Activated naive CD8-positive, alpha-beta T cell treated with anti-CD3 and anti-CD28 coated beads, Interleukin-2, amount 50 U/mL, for 16 hours (primary cell): Measurements from ENCODE around the gene CNTN2.

Experiments used
- DNase-seq: peaks from one replicate; pipeline ENCODE4 v3.0.0-alpha.2; 2020; ENCODE audit warnings: low read depth, low spot score

The CNTN2 gene

GRCh38 chr1:205018381-205018780 lies 24.6 kb upstream of the CNTN2 start:
- DNase-seq, result no peak

- DNase-seq, result no peak
Observed at GRCh38 chr1:205020466-205020865, 22.5 kb upstream of the CNTN2 start.

GRCh38 chr1:205024679-205025078 lies 18.3 kb upstream of the CNTN2 start:
- no peak for DNase-seq

DNA sequence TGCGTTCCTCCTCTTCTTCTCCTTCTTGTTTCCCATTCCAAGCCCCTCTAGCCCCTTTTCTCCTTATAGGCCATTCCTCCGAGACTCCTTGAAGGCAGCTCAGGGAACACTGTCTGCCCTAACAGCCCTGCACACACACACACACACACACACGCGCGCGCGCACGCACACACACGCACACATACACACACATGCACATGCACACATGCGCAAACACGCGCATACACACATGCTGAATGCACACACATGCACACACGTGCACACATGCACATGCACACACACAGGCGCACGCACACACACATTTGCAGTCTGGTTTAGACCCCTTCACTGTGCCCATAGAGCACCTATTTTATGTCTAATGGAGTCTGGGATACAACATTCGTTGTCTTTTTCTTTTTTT lies 17.8 kb upstream of the CNTN2 start:
- DNase-seq, result no peak

- DNase-seq, result no peak
Observed at GRCh38 chr1:205026181-205026580, 16.8 kb upstream of the CNTN2 start.

- no peak for DNase-seq
Observed at GRCh38 chr1:205028390-205028789, 14.6 kb upstream of the CNTN2 start.

- no peak for DNase-seq
Observed at GRCh38 chr1:205028924-205029323, 14.1 kb upstream of the CNTN2 start.

DNA sequence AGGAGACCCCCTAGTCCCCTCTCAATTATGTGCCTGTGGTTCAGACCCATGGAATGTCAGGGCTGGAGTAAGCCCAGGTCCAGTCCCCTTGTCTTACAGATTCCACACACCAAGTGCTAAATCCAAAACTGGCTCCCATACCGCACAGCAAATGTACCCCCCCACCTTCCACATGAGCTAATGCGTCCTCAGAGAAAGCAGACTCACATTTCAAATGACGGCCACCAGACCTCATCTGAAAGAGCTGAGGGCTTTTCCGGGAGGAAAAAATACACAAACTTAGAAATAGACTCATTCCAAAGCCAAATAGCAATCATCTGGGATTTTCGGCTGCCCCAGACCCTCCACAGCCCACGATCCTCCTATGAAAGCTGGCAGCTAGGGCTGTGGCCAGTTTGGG lies 12.8 kb upstream of the CNTN2 start:
- DNase-seq, result no peak

DNA sequence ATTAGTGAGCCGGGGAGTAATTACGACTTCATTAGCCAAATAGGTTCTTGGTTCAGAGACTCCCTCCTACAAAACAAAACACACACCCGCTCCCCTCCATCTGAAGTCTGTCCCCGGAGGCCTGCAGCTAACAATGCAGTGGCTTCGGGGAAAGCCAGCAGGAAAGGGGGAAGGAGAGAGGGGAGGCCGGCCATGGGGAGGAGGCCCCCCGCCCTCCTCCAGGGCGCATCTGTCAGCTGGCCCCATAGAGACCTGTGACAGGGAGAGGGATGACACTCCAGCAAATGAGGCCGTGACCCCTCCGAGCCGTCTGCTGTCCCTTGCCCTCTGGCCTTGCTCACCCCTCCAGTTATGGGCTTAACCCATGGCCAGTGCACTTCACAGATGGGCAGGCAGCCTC lies 12.1 kb upstream of the CNTN2 start:
- DNase-seq, result no peak

- DNase-seq, result no peak
Observed at GRCh38 chr1:205032508-205032907, 10.5 kb upstream of the CNTN2 start.

- DNase-seq, result no peak
Observed at GRCh38 chr1:205037539-205037938, 5.5 kb upstream of the CNTN2 start.

GRCh38 chr1:205038132-205038786 lies 4.8 kb upstream of the CNTN2 start:
- no peak for DNase-seq

DNA sequence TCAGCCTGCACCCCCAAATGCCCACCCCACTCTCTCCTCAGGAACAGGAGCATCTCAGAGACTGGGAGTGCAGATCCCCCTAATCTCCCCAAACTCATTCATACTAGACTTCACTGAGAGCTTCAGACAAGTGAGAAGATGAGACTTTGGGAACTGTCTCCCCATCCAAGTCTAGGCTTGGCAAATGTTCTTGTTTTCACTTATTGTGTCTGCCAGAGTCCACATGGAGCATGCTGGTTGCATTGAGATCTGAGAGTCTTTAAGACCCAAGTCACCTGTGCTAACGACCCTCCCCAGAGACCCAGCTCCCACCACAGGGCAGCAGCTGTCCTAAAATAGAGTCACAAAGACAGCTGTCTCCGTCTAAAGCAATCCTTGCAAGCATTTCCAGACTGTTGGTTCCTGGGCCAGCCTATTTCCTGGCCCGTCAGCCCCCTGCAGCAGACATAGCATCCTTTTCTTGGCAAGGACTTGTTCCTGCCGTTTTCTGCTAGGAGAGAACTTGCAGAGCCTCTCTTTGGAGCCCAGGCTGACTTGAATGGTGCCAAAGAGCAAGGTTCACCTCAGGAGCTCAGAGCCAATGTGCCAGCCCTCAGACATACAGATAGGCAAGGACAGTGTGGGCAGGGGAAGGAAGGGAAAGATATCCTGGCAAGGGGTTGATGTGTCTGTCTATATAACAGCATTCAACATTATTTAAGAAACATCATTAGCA lies 1.9 kb upstream of the CNTN2 start:
- DNase-seq, result no peak

DNA sequence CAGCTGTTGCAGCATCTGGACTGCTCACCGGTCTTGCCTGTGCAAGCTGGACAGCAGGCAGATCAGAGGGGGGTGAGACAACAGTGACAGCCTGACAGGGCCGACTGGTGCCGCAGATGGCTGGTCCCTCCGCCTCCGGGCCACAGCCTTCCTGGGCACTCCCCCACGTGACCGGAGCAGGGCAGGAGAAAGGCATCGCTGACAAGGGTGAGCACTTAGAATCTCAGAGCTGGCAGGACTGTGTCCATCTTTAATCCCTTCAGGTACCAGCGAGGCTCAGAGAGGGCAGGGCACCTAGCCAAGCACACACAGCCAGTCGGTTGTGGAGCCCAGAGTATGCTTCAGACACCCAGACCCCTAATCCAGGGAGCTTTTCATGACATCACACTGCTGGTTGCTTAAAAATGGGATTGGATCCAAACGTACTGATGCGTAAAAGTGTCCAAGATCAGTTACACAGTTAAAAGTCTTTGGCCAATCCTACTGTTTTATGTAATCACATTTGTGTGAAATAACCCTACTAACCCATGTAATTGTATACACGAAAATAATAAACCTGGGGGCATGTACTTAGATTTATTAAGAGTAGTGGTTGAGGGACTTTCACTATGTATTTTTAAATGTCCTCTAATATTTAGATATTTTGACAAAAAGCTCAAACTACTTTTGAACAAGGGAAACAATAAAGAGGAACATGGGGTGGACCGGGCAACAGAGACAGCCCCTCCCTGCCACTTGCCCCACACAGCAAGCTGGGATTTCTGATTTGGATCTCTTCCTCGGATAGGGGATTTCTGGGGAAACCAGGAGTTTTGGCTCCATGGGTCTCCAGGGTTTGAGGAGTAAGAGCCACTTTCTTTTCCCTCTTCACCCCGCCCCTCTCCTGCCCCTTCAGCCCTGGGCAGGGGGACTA lies 758 bp upstream of the CNTN2 start:
- no peak for DNase-seq

GRCh38 chr1:205043866-205044265 lies 854 bp downstream of the CNTN2 start:
- no peak for DNase-seq

GRCh38 chr1:205044741-205045140 lies 1.7 kb downstream of the CNTN2 start:
- no peak for DNase-seq

- no peak for DNase-seq
Observed at GRCh38 chr1:205045146-205045545, 2.1 kb downstream of the CNTN2 start.

DNA sequence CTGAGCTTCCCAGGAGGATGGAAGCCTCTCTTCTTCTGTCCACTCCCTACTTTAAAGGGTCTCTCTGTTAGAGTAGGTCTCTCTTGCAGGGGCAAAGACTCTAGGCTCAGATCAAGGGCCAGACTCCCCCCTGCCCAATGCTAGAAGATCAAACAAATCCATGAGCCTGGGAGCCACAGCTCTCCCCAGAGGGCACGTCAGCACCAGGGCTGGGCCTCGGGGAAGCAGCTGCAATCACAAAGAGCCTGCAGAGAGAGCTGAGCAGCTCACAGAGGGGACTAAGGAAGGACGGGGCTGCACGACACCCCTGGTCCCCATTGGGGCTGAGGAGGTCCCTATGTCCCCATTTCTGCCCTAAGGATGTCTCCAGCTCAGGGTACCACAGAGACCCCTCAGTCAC lies 3.9 kb downstream of the CNTN2 start:
- DNase-seq, result no peak

DNA sequence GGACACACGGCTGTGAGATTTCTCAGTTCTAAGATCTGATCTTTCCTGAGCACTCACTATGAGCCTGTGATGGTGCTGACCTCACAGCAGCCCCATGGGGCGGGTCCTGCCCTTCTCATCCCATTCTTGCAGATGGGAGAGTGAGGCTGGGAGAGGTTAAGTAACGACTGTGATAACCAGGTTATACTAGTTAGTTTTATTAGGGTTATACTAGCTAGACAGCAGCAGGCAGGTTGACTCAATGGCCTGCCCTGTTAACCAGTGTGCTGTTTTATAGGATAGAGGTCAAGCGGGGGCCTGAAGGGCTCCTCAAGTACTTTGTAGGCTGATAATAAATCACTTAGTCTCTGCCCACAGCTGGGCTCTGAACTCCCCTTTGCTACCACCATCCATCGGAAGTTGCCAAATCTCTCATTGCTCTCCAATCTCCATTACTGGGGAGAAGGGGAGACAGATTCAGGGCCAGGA lies 4.8 kb downstream of the CNTN2 start:
- no peak for DNase-seq

DNA sequence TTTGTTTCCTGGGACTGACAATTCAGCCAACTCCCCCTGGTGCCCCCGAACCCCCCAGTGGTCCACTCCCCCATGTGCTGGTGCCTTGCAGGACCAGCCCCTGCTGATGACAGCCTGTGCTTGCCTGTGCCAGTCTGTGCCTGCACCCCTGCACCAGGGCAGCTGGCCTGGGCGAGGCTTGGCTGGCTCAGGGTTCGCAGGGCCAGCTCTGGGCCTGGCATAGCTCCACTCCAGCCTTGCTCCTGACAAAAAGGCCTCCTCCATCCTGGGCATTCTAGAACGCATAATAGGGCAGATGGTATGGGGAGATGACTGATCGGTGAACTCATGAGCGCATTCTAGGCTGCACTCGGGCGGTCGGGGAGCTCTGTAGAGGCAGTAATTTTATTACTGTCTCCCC lies 5.4 kb downstream of the CNTN2 start:
- DNase-seq, result no peak

GRCh38 chr1:205049479-205049878 lies 6.5 kb downstream of the CNTN2 start:
- no peak for DNase-seq

GRCh38 chr1:205052690-205053089 lies 9.7 kb downstream of the CNTN2 start:
- DNase-seq, result no peak
